ENCODE results near the gene ADGRB2.

DNA sequence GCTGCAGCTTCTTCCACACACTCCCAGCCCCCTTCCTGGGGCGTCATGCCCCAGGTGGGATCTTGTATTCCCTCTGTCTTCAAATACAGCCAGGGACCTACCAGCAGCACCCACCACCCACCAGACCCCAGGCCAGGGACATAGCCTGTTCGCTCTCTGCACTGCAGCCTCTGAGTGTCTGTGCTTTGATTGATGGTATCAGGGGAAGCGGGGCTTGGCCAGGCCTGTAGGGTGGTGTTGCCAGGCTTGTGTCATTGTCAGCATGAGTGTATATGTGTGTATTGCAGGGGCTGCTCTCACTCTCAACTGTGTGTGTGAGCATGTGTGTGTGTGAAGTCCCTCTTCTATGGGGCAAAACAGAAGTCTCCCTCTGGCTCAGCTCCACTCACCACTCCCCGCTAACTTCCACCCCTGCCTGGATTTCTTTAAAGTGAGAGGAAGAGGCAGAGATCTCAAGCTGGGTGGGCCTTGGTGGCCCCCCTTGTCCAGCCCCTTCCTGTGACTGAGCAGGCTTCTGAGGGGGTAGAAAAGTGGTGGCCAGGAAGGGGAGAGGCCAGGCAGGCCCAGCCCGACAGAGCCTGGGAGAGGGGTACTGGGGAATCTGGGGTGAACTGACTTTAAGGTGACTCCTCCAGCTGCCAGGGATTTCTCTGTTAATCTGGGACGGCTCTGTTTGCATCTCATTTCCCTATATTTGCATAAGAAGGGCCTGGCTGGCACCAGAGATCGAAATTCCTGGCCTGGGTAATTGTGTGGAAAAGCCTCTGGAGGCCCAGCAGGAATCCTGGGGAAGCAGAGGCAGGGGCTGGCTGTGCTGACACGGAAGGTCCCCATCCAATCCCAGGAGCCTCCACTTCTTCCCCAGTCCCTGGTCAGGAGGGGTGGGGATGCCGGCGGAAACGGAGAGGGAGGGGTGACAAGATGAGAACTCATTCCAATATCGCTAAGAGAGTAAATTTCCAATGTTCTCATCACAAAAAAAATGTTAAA is 18.6 kb upstream of the ADGRB2 start:
- TF ChIP-seq, protein P1, sequence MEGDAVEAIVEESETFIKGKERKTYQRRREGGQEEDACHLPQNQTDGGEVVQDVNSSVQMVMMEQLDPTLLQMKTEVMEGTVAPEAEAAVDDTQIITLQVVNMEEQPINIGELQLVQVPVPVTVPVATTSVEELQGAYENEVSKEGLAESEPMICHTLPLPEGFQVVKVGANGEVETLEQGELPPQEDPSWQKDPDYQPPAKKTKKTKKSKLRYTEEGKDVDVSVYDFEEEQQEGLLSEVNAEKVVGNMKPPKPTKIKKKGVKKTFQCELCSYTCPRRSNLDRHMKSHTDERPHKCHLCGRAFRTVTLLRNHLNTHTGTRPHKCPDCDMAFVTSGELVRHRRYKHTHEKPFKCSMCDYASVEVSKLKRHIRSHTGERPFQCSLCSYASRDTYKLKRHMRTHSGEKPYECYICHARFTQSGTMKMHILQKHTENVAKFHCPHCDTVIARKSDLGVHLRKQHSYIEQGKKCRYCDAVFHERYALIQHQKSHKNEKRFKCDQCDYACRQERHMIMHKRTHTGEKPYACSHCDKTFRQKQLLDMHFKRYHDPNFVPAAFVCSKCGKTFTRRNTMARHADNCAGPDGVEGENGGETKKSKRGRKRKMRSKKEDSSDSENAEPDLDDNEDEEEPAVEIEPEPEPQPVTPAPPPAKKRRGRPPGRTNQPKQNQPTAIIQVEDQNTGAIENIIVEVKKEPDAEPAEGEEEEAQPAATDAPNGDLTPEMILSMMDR (conservative IDR thresholded peaks at IDR 0.05 in 1 of 2, IDR thresholded peaks at IDR 0.05 in 1 of 2; ENCODE audit: extremely low read depth in 1 of 2, insufficient read depth in 1 of 2, low read depth in 1 of 2, low read length in 2 of 2), result no peak
- TF ChIP-seq EZH2 (IDR thresholded peaks at IDR 0.05; ENCODE audit: borderline replicate concordance, low read length), result no peak

Data from mammary epithelial cell (primary cell).